HG02763 (cell line): ENCODE results near the gene DLX5.

ENCODE experiments used
- ATAC-seq: cut with Tn5 transposase; IDR thresholded peaks from one replicate; pipeline ENCODE4 v1.9.1; 2021; ENCODE audit warnings: mild to moderate bottlenecking, moderate library complexity; ENCODE audit not compliant: unreplicated experiment

Gene DLX5

DNA sequence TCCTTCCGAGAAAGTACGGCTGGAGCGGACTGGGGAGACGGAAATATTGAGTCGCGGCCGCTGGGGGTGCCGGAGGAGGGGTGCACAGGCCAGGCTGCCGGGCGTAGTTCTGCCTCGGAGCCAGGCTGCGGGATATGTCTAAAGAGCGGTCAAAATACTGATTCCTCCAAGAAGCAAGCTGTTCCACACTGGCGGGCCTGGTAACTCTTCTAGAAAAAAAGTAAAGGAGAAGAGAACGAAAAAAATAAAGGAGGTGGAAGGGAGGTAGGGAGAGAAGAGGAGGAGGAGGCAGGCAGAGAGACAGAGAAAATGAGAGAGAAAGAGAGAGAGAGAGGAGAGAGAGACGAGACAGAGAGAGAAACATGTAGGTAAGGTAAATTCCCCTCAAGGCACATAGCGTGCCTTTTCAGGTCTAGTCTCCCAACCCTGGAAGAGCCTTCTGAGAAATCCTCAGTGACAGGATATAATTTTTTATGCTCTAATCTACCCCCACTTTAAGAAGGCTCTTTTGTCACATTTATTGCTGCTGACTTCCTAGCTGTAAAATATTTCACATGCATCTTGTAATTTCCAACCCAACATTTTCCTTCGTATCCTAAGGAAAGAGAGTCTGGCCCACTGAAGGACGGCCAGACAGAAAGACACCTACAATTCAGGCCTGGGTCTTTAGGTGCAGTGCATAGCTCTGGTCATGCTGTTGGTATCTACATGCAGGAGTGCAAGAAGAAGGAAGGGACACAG, 5.7 kb downstream of the DLX5 start:
- ATAC-seq: no peak

DNA sequence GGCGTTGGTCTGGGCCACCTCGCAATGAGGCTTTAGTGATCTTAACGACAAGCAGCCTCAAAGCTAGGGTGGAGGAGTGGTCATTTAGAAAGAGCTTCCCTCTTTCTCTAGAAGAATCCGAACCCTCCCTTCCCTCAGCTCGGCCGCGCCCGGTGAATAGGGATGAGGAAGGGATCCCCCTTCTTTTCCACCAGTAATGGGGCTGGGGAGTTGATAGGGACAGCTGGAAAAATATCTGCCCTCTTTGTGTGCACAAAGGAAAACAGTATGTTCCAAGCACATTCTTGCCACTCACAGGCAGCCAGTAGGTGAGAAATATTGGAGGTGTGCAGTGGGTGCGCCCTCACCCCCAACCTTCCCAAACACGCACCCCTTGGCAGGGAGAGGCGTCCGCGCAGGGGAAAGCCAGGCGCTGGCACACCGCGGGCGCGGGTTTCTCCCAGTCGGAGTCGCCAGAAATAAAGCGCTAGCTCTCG, 6.5 kb downstream of the DLX5 start:
- no peak for ATAC-seq

DNA sequence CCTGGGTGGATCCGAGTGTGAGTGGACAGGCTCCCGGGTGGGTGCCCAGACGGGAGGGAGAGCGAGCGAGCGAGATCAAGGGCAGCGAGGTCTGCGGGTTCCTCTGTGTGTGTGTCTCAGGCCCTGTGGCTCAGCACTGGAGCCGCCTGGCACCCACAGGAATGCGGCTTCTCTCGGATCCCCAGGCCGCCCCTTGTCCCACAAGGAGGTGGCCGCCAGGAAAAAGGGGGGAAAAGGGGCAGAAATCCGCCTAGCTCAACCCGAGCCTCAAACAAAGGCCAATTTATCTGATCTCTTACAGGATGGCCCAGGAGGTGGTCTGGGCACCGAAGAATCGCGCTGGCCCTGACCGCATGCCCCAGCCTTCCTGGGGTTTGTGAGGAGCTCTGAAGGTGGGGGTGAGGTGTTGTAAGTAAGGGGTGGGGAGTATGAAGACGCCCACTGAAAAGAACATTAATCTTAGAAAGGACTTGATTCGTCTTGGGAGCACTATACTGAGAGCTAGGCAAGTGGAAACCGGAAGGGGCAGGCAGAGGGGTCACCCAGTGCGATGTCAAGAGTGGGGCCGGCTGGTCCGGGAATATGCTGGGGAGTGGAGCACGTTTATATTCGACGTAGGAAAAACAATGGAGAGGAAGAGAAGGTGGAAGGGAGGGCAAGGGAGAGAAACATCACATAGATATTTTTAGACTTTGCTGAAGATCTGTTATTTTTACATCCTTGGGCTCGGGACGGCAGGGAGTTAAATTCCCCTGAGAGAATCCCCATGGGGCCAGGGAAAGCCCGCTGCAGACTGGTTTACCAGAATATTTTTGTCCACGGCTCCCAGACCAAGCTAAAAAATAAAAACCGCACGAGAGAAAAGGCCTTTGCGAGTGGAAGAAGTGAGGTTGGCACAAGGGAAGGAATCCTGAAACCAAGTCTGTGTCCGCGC, 7.2 kb downstream of the DLX5 start:
- no peak for ATAC-seq

DNA sequence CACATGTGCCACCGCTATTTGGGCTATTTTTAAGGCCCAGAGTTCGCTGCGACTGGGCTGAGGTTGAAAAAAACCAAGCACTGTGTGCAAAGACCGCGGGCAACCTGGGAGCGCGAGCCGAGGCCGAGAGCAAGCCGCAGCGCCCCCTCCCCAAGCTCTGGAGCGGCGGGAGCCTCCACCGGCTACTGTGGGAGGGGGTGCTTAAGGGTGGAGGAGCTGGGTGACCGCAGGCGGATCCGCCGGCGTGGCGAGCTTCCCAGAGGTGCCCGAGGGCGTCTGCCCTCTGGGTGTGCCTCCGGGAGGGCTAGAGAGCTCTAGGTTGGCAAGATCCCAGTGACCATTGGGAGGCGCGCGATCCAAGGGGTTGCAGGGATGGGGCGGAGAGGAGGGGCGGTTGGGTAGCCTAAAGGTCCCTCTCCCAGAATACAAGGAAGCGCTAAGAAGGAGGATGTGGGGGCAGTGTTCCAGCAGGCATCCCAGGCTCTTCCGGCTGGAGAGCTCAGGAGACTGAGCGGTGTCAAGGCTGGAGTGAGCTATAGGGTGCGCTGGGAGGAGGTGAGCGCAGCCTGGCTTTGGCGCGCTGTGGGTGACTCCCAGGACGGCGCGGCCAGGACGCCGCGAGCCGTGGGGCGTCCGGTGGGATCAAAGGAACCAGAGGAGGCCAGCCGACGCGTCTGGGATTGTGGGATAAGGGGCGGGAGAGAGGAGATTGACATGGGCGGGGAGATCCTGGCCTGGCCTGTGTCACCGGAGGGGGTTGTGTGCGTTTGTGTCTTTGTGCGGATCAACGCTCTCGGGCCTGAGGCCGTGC, 8.0 kb downstream of the DLX5 start:
- ATAC-seq: no peak

DNA sequence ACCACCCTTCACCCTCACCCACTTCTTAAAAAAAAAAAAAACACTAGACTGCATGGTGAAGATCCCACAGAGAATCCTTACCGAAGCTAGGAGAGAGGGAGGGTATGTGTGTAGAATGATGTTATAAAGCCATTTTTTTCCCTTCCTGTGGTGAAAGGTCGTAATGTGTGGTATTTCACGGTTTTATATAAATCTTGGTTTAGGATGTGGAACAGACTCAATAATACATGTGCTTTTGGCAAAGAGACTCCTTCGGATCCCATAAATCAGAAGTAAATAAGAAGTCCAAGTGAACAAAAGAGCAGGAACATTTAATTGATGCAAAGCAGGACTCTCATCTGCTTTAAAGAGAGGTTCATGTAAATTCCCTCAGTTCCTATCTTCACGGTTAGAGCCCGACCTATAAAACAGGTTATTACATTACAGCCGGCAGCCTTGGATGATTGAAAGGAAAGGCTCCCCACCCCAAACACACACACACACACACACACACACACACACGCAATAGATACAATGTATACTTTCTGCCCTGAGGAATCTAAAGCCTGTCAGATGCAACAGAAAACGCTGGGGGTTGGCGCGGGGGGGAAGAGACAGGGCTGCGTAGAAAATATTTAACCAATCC, 8.8 kb downstream of the DLX5 start:
- no peak for ATAC-seq

DNA sequence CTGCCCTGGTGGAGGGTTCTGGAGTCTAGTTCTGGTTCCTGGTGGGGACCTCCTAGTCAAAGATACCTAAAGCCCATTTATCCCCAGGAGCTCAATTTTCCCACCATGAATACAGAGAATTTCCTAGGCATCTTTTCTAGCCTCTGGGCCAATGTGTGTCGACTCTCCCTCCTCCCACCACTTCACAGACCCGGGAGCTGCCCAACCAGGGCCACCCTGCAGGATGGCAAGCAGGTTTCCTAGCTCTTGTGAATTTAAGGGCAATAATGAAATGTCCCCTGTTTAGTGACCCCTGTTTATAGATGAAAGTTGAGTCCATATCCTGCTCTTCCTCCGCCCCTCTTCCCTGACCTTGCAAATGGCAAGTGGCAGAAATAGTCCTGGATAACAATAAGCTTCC, 9.4 kb downstream of the DLX5 start:
- no peak for ATAC-seq

DNA sequence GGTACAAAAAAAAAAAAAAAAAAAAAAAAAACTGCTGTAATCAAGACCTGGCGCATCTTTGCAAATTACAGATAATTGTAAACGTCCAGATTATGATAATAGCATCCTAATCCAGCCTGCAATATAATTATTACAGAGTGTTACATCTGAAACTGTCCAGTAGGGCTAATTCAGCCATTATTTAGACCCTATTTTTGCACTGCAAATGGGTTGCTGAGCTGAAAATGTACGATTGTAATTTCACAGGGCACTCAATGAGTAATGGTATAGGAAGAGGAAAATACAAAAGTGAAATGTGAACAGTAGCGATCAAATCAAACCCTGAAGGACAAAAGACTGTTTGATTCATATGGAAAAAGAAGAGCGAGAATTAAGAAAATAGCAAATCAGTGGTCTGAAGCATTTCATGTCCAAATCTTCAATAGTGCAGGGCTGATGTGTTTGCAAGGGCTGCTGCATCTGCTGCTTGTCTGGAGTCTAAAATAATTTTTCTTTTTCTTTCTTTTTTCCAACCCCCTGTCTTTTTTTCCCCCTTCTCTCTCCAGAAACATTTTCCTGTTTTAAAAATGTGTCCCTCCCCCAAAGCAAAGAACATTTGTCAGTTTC, 10.4 kb downstream of the DLX5 start:
- no peak for ATAC-seq

DNA sequence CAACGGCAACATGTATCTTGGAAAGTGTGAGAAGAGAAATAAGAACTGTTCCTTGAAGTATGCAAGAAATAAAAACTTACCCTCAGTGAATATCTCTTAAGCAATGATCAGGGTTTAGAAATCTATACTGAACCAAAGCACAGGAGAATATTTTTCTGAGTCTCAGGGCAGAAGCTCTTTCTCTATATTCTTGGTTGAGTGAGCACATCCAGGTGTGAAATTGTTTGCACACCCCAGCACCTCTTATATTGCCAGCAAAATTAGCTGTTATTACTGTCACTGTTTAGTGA, 10.8 kb downstream of the DLX5 start:
- no peak for ATAC-seq

DNA sequence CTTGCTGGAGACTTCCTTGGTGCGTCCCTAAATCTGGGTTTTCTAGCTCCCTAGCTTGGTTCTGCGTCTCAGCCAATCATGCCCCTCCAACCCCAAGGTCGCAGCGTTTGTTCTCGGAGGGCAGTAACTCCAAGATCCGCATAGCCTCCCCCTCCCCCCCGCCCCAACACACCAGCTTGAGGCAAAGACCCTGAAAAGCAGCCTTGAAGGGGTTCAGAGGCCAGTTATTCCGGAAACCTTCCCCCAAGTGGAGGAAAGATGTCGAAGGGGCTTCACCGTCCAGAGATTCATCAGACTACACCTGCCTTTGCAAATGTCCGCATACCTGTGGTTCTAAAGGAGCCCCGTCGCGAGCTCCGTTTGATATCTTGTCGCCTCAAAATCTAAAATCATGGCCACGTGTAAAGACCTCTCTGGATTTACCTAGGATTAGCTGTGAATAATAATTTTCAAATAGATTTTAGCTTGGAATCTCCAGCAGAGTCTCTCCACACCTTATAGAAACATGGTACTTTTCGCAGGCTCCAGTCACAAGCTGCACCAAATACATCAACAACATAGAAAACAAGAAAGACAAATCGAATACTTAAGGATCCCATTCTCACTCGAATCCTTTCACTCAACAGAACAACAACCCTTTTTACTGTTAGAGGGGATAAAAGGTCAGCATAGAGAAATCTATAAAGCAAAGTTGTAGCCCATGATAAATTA, 11.3 kb downstream of the DLX5 start:
- no peak for ATAC-seq

DNA sequence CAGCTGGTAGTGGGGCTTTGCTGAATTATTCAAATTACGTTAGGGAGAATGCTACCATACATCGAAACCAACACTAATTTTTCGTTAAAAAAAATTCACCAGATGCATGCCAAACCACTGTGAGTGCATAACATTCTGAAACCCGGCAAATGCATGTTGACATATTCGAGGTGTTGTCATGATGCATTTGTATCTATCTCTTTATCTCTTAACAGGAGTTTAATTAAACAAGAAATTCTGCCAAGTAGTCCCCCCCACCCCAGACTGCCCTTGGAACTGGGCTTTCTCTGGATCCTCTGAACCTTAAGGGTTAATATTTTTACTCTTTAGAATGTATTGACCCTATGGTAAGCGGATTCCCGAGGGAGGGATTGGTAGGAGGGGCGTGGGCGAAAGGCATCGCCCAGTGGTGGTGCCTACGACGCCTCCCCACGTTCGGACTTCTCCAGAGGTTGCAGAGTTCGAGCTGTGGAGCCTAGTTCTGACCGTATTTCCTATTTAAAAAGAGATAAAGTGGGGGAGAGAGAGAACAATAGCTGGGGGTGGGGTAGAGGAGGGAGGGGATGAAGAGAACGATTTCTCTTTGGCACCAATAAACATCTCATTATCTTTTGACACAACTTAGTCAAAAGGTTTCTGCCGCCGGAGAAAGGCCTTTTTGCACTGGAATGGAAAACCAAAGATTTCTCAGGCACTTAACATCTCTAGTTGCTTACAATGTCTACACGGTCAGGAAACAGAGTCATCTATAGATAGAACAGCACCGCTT, 12.1 kb downstream of the DLX5 start:
- ATAC-seq: no peak

DNA sequence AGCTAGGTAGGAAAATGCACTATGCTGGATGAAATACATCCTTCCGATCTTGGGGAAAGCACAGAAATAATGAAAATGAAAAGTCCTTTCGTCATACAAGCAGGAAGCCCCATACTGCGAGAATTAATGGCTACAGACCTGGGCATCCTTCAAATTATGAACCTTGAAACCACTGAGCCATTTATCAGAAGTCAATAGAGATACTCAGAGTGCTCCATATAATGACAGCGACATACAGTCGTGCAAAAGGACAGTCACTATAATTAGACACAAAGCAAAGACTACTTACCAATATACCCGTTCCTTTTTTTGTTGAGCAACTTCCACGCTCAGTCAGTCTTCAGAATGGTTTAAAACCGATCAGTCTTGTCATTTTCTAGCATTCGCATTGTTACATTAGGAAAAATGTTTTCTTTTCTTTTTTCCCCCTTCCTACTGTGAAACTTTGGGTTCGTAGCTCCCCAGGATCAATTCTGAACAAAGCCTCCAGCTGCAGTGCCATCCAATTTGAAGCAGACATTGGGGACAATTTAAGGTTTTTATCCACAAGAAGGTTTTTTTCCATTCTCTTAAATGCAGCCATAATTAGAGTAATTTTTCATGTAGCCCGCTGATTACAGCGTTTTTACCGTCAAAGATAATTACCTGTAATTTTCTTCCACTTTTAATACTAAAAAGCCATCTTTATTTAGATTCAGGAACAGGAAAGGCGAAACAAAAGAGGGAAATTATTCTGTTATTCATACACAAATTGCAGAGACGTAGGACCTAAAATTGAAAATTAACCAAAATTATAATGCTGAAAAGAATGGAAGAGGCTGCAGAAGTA, 12.9 kb downstream of the DLX5 start:
- no peak for ATAC-seq

DNA sequence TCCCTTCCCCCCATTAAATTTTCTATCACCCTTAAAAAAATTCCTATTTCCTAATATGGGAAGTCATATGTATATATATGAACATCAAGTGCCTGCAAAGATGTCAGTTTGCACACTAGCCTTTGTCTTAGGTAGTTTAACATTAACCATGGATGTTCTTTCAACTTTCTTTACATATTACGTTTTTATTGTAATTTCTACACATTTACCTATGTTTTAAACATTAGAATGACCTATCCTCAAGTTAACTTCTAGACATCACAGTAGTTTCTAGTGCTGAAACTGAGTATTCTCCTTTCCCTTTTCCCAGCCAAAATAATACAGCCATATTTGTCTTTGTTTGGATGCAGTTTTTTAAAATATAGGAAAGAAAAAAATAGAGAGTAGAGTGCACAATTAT, 13.5 kb downstream of the DLX5 start:
- ATAC-seq: no peak

DNA sequence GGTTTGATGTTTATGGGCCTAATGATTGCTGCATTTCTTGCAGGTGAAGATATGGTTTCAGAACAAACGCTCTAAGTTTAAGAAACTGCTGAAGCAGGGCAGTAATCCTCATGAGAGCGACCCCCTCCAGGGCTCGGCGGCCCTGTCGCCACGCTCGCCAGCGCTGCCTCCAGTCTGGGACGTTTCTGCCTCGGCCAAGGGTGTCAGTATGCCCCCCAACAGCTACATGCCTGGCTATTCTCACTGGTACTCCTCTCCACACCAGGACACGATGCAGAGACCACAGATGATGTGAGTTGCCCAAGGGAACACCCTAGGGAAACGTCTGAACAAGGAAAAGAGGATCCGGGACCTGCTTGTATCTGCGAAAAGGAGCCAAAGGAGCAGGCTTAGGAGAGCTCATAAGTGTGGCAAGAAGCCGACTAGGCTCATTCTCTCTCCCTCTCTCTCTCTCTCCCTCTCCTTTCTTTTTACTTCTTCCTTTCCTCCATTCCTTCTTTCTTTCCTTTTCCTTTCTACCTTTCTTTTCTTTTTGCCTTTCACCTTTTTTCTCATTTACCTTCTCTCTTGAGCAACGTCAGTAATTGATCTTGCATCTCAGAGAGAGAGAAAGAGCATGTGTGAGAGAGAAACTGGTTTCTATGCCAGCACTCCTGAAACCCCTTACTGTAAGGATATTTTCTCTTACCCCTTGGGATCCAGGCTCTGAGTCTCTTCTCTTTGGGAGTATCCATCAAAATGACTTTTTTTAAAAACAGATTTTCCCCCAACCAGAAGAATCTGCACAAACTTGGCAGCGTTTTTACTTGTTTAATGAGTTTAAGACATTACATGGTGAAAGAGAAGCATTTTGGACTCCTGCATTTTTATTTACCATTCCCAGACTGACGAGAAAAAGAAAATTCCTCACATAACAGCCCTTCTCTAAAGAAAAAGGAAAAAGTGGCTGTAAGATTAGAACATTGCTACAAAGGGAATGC, 14.6 kb downstream of the DLX5 start:
- no peak for ATAC-seq

DNA sequence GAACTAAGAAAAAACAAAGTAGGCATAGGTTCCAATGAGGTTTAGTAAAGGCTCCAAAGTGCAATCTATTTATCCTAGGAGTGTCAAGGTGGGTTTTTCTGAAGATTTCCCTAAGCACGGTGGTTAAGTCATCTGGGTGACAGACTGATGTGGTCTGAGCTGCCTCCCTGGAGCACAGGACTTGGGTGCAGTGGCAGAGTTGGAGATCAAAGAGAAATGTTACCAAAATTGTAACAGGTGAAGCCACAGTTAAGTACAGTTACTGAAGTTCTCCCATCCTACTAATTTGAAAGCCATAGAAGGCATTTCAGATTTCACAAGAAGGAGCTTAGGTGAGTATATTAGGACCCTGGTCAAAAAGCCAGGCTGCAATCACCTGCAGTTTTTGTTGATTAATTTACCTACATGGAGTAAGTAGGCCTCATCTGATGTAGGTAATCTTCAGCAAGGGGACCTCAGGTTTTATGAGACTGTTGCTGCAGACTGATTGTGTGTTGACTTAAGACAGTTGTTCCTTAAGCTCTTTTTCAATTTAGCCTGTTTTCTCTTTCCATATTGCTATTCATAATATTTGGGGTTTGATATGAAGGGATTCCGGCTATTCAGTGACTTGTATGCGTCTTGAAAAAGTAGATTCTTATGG, 16.2 kb downstream of the DLX5 start:
- ATAC-seq: no peak

DNA sequence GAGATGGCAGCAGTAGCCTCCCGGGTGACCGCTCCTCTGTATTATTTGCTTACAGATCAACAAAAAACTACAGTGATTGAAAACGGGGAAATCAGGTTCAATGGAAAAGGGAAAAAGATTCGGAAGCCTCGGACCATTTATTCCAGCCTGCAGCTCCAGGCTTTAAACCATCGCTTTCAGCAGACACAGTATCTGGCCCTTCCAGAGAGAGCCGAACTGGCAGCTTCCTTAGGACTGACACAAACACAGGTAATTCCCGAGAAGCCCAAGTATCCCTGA, 17.1 kb downstream of the DLX5 start:
- no peak for ATAC-seq

DNA sequence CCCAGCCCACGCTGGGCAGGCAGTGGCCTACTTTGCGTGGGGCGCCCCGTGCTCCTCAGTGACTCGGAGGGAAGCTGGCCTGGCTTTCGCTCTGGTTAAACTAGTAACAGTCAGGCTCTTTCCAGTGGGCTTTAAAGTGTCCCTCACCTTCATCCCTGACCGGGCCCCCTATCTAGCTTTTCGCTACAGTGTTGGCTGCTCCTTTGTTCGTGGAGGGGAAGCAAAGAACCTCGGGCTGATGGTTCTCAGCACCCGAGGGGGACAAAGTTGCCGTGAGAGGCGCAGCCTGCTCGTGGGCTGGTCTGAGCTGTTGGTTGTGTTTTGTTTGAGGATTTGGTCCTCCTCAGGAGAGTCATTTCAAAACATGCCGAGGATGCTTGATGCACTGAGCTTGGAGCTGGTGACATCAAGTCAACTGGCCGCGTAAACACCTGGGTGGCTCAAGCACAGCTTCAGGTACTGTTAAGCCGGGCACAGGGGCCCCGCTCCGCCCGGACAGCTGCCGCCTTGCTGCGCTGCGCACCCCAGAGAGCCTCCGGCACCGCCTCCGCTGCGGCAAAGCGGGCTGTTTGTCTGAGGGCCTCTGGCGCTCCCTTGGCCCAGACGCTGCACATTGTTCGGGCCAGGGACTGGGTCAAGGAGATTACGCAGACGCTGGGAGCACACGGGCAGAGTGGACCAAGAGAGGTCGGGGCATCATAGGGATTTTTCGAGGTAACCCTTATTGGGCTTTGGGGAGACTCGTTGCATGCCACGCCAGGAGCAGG, 17.6 kb downstream of the DLX5 start:
- ATAC-seq: no peak
